Neural cell (in vitro differentiated cells): ENCODE measurements around the gene RRAGD. TPM values are rescaled to one million over a fixed set of nuclear protein-coding genes. Genes with fewer than 3 reads are reported as not detected.

Experiments
- H2AFZ ChIP-seq: fragments of 200-600, 300-800 bp; sonication (generic), shearing (Covaris generic); 2 replicates; pipeline ENCODE4 v1.6.0; 2014; ENCODE audit warnings: low read depth, mild to moderate bottlenecking, antibody characterized with exemption, low read length, moderate library complexity
- H3F3A ChIP-seq: fragments of 200-600 bp; shearing (Covaris generic); 2 replicates; pipeline ENCODE4 v1.6.1; 2016; ENCODE audit warnings: mild to moderate bottlenecking, moderate library complexity, mixed read lengths, antibody characterized with exemption, low read length; ENCODE audit not compliant: insufficient read depth, poor library complexity, severe bottlenecking
- H3K27ac ChIP-seq: fragments of 200-600, 300-800 bp; sonication (generic), shearing (Covaris generic); 2 replicates; pipeline ENCODE4 v1.5.1; 2014; ENCODE audit warnings: mild to moderate bottlenecking, low read length, moderate library complexity
- H3K27me3 ChIP-seq: fragments of 300-800, 200-600 bp; sonication (generic), shearing (Covaris generic); 2 replicates; pipeline ENCODE4 v1.6.0; 2014; ENCODE audit warnings: mild to moderate bottlenecking, low read depth, low read length, moderate library complexity; ENCODE audit not compliant: insufficient read depth
- H3K36me3 ChIP-seq: fragments of 300-800, 200-600 bp; sonication (generic), shearing (Covaris generic); 2 replicates; pipeline ENCODE4 v1.5.1; 2014; ENCODE audit warnings: mild to moderate bottlenecking, antibody characterized with exemption, low read length, moderate library complexity; ENCODE audit not compliant: insufficient read depth
- H3K4me2 ChIP-seq: fragments of 300-800, 200-600 bp; sonication (generic), shearing (Covaris generic); 2 replicates; pipeline ENCODE4 v1.6.0; 2014; ENCODE audit warnings: mild to moderate bottlenecking, low read length
- H3K4me3 ChIP-seq: fragments of 300-800, 200-600 bp; sonication (generic), shearing (Covaris generic); 2 replicates; pipeline ENCODE4 v1.5.1; 2014; ENCODE audit warnings: mild to moderate bottlenecking, low read length, moderate library complexity
- H3K79me2 ChIP-seq: fragments of 200-600 bp; shearing (Covaris generic); replicated peaks from 2 replicates; pipeline ENCODE4 v1.6.0; 2014; ENCODE audit warnings: mild to moderate bottlenecking, low read length, moderate library complexity; ENCODE audit not compliant: insufficient read depth
- H3K9ac ChIP-seq: fragments of 300-800, 200-600 bp; sonication (generic), shearing (Covaris generic); 2 replicates; pipeline ENCODE4 v1.6.1; 2016; ENCODE audit warnings: mild to moderate bottlenecking, low read length, mixed read lengths
- H3K9me2 ChIP-seq: fragments of 200-600 bp; shearing (Covaris generic); 2 replicates; pipeline ENCODE4 v1.6.1; 2016; ENCODE audit warnings: mild to moderate bottlenecking, low read length, mixed read lengths; ENCODE audit not compliant: insufficient read depth
- H3K9me3 ChIP-seq: fragments of 200-600, 300-800 bp; sonication (generic), shearing (Covaris generic); 2 replicates; pipeline ENCODE4 v1.6.1; 2016; ENCODE audit warnings: mild to moderate bottlenecking, mixed run types, low read length, moderate library complexity, mixed read lengths
- H4K20me1 ChIP-seq: fragments of 200-600 bp; shearing (Covaris generic); 2 replicates; pipeline ENCODE4 v1.6.1; 2016; ENCODE audit warnings: mild to moderate bottlenecking, mixed run types; ENCODE audit not compliant: insufficient read depth
- CTCF ChIP-seq: fragments of 450-650 bp; IDR thresholded peaks from 2 replicates; pipeline ENCODE4 v1.5.1; 2014; ENCODE audit warnings: antibody characterized with exemption, mild to moderate bottlenecking, moderate library complexity; ENCODE audit not compliant: poor library complexity, severe bottlenecking
- EP300 ChIP-seq: fragments of 450-650 bp; conservative IDR thresholded peaks from 2 replicates; pipeline ENCODE4 v1.6.1; 2014; ENCODE audit warnings: antibody characterized with exemption, mild to moderate bottlenecking, moderate library complexity; ENCODE audit not compliant: poor library complexity, severe bottlenecking
- EZH2 ChIP-seq: fragments of 200-600, 300-800 bp; shearing (Covaris generic), sonication (generic); IDR thresholded peaks from 2 replicates; pipeline ENCODE4 v1.6.1; 2014; ENCODE audit warnings: antibody characterized with exemption, low read length, borderline replicate concordance, mild to moderate bottlenecking; ENCODE audit not compliant: insufficient read depth, poor library complexity, severe bottlenecking
- MXI1 ChIP-seq: fragments of 450-650 bp; conservative IDR thresholded peaks from 2 replicates; pipeline ENCODE4 v1.6.1; 2014; ENCODE audit warnings: antibody characterized with exemption, mild to moderate bottlenecking; ENCODE audit not compliant: poor library complexity, severe bottlenecking
- POLR2AphosphoS5 ChIP-seq: IDR thresholded peaks from 2 replicates; pipeline ENCODE4 v1.6.1; 2012
- RAD21 ChIP-seq: fragments of 450-650 bp; conservative IDR thresholded peaks from 2 replicates; pipeline ENCODE4 v1.6.1; 2014; ENCODE audit warnings: antibody characterized with exemption, mild to moderate bottlenecking, moderate library complexity
- SMC3 ChIP-seq: fragments of 450-650 bp; conservative IDR thresholded peaks from 2 replicates; pipeline ENCODE4 v1.6.1; 2014; ENCODE audit warnings: antibody characterized with exemption, mild to moderate bottlenecking, moderate library complexity; ENCODE audit not compliant: poor library complexity
- TAF1 ChIP-seq: IDR thresholded peaks from 2 replicates; pipeline ENCODE4 v1.6.1; 2012; ENCODE audit warnings: low read depth
- polyA minus RNA-seq: library from RNA; depleted of rRNA, polyadenylated mRNA; stranded (reverse); fragments of >200 nt; gene quantifications from 2 replicates; pipeline ENCODE4 v1.2.3, GENCODE V29; 2014
- polyA plus RNA-seq: library from polyadenylated mRNA; depleted of rRNA; stranded (reverse); fragments of >200 nt; gene quantifications from 2 replicates; pipeline ENCODE4 v1.2.3, GENCODE V29; 2014
- TF ChIP-seq, protein P1 (sequence below): IDR thresholded peaks from 2 replicates; pipeline ENCODE4 v1.6.1; 2012; ENCODE audit warnings: borderline replicate concordance

RRAGD gene, protein sequence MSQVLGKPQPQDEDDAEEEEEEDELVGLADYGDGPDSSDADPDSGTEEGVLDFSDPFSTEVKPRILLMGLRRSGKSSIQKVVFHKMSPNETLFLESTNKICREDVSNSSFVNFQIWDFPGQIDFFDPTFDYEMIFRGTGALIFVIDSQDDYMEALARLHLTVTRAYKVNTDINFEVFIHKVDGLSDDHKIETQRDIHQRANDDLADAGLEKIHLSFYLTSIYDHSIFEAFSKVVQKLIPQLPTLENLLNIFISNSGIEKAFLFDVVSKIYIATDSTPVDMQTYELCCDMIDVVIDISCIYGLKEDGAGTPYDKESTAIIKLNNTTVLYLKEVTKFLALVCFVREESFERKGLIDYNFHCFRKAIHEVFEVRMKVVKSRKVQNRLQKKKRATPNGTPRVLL
- polyA plus RNA-seq (32.2 and 34.1 TPM in 2 replicates), polyA minus RNA-seq (79.6 and 83.0 TPM in 2 replicates)

DNA sequence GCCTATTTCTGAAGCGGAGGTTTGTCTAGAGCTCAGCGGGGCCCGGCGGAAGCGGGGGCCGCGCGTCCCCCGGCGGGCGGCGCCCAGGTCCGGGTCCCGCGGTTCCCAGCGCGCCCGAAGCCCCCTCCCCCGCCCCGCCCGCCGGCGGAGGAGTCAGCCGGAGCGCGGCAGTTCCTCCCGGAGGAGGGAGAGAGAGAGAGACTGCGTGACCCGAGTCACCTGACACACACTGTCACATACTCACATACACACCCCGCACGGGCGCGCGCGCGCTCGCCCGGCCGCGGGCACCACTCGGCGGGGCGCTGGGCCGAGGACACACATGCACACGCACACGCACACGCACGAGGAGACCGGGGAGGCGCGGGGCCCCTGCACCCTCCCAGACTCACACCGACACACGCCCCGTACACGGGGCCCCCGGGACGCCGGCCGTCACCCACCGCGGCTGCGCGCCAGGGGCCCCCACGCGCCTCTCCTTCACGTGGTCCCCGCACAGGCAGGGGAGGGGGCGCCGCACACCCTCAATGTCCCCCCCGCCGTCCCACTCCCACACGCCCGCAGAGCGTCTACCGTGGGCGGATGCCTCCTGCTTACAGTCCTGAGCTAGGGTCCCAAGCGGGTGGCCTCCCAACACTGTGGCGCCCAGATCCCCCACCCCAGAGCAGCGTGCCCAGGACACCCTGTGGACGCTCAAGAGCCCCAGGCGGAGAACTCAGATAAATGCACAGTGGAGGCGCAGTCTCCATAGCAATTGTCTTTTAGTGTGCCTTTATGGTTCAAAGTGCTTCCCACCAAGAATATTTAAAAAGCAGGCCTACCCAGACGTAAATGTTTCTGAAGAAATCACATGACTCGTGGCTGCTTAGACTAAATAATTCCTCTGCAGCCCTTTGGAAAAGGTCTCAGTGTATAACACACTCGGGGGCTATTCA, at the start of gene RRAGD:
TSS of gene RRAGD (minus strand) at position 203 of the 935 bp plus-strand sequence. CDS start 280 bp downstream, outside the sequence.
- Histone ChIP-seq H3K36me3 (no peaks in the 10 kb centered on the region), H3K4me2 (peak within 1 kb of the TSS; percentile 87)

More for the DNA sequence above, at the start of gene RRAGD:
- Histone ChIP-seq H4K20me1 (no peaks in the 10 kb centered on the region), H3K9ac (peak within 1 kb of the TSS; percentile 95), H3K79me2 (peaks cover 18% of the 10 kb centered on the region), H3K27me3 (no peaks in the 10 kb centered on the region), H2AFZ (peak within 1 kb of the TSS; percentile 95), H3K9me2 (no peaks in the 10 kb centered on the region), H3K4me3 (peak within 1 kb of the TSS; percentile 97), H3F3A (no peaks in the 10 kb centered on the region), H3K9me3 (no peaks in the 10 kb centered on the region), H3K27ac (peak within 1 kb of the TSS; percentile 83)
- TF ChIP-seq, protein P1, sequence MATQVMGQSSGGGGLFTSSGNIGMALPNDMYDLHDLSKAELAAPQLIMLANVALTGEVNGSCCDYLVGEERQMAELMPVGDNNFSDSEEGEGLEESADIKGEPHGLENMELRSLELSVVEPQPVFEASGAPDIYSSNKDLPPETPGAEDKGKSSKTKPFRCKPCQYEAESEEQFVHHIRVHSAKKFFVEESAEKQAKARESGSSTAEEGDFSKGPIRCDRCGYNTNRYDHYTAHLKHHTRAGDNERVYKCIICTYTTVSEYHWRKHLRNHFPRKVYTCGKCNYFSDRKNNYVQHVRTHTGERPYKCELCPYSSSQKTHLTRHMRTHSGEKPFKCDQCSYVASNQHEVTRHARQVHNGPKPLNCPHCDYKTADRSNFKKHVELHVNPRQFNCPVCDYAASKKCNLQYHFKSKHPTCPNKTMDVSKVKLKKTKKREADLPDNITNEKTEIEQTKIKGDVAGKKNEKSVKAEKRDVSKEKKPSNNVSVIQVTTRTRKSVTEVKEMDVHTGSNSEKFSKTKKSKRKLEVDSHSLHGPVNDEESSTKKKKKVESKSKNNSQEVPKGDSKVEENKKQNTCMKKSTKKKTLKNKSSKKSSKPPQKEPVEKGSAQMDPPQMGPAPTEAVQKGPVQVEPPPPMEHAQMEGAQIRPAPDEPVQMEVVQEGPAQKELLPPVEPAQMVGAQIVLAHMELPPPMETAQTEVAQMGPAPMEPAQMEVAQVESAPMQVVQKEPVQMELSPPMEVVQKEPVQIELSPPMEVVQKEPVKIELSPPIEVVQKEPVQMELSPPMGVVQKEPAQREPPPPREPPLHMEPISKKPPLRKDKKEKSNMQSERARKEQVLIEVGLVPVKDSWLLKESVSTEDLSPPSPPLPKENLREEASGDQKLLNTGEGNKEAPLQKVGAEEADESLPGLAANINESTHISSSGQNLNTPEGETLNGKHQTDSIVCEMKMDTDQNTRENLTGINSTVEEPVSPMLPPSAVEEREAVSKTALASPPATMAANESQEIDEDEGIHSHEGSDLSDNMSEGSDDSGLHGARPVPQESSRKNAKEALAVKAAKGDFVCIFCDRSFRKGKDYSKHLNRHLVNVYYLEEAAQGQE, result peak; percentile 55
- peak; percentile 79 for TF ChIP-seq EP300
- no peak for TF ChIP-seq RAD21
- peak; percentile 38 for TF ChIP-seq CTCF
- TF ChIP-seq EZH2, result no peak
- TF ChIP-seq TAF1, result peak; percentile 83
- peak; percentile 77 for TF ChIP-seq POLR2AphosphoS5
- peak; percentile 93 for TF ChIP-seq MXI1
- TF ChIP-seq SMC3, result no peak
